Coronary artery (tissue), 2 donors: ENCODE results near the gene KLHDC10.
"Not testable (repeated sequence)": the region's sequence is repeated elsewhere in the genome, so short reads cannot be mapped to it uniquely, and the experiment has no call there.

Experiments
- DNase-seq: peaks from one replicate; pipeline ENCODE4 v3.0.0-alpha.2; 2017; ENCODE audit warnings: low spot score
- H3K27ac ChIP-seq, 2 donors: fragments of 200-600 bp; sonication (generic); one replicate each; pipeline ENCODE4 v1.5.1; 2016 to 2019
- H3K4me3 ChIP-seq: fragments of 200-600 bp; sonication (generic); 2 replicates; pipeline ENCODE4 v1.5.1; 2016; ENCODE audit warnings: mild to moderate bottlenecking, moderate library complexity
- CTCF ChIP-seq: fragments of 200-600 bp; sonication (generic); IDR thresholded peaks from one replicate; pipeline ENCODE4 v1.5.1; 2019; ENCODE audit warnings: antibody characterized with exemption

The KLHDC10 gene

GRCh38 chr7:130037703-130038102, 32.6 kb upstream of the KLHDC10 start:
- Histone ChIP-seq H3K4me3 (no peak overlapping the region), H3K27ac (no peak overlapping the region)
- DNase-seq = no peak
- TF ChIP-seq CTCF = no peak

DNA sequence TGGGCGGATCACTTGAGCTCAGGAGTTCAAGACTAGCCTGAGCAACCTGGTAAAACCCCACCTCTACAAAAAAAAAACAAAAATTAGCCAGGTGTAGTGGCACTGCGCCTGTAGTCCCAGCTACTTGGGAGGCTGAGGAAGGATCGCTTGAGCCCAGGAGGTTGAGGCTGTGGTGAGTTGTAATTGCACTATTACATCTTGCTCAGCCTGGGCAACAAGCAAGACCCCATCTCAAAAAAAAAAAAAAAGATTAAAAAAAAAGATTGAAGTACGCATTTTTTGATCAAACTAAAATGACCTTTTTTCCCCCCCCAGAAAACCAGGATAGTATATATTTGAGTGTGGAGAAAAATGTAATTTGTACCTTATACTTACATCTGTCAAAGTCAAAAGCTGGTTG, 29.8 kb upstream of the KLHDC10 start:
- no peak for DNase-seq
- no peak overlapping the region for H3K27ac ChIP-seq
- no peak overlapping the region for H3K4me3 ChIP-seq
- no peak for TF ChIP-seq CTCF

DNA sequence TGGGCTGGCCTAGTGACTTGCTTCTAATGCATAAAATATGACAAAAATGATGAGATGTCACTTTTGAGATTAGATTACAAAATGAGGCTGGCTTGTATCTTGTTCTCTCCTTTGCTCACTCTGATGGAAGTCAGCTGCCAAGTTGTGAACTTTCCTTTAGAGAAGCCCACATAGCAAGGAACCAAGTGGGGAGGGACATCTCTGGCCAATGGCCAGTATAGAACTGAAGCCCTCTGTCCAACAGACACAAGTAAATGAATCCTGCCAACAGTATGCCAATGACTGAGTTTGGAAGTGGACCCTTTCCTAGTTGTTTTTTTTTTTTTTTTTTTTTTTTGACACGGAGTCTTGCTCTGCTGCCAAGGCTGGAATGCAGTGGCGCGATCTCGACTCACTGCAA, 22.5 kb upstream of the KLHDC10 start:
- H3K4me3 ChIP-seq = no peak overlapping the region
- no peak for TF ChIP-seq CTCF
- no peak for DNase-seq
- H3K27ac ChIP-seq = no peak overlapping the region

- Histone ChIP-seq H3K4me3 (no peak overlapping the region), H3K27ac (no peak overlapping the region)
- no peak for DNase-seq
- no peak for TF ChIP-seq CTCF
Observed at GRCh38 chr7:130048906-130049305, 21.4 kb upstream of the KLHDC10 start.

DNA sequence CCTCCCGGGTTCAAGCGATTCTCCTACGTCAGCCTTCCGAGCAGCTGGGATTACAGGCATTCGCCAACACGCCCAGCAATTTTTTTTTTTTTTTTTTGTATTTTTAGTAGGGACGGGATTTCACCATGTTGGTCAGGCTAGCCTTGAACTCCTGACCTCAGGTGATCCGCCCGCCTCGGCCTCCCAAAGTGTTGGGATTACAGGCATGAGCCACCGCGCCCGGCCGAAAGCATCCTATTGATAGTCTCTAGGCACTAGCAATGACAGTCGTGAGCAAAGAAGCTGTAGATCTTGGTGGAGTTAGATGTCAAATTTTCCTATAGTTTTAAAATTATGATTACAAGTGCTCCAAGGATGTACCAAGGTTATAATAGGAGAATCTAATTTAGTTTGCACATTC, 18.1 kb upstream of the KLHDC10 start:
- H3K4me3 ChIP-seq, DNase-seq, H3K27ac ChIP-seq: not testable (repeated sequence)

DNA sequence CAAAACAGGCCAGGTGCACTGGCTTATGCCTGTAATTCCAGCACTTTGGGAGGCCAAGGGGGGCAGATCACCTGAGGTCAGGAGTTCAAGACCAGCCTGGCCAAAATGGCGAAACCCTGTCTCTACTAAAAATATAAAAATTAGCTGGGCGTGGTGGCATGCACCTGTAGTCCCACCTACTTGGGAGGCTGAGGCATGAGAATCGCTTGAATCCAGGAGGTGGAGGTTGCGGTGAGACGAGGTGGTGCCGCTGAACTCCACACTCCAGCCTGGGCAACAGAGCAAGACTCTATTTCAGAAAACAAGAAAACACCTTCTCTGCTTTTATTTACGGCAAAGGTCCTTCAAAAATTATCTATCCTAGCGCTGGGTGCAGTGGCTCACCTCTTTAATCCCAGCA, 15.1 kb upstream of the KLHDC10 start:
- not testable (repeated sequence) for H3K27ac ChIP-seq, DNase-seq, H3K4me3 ChIP-seq

- no peak for TF ChIP-seq CTCF
- Histone ChIP-seq H3K4me3 (no peak overlapping the region), H3K27ac (no peak overlapping the region)
- no peak for DNase-seq
Observed at GRCh38 chr7:130062246-130062645, 8.1 kb upstream of the KLHDC10 start.

GRCh38 chr7:130063036-130063435, 7.3 kb upstream of the KLHDC10 start:
- DNase-seq = no peak
- TF ChIP-seq CTCF = peak; percentile 33
- H3K27ac ChIP-seq = no peak overlapping the region
- H3K4me3 ChIP-seq = no peak overlapping the region

GRCh38 chr7:130064580-130064926, 5.8 kb upstream of the KLHDC10 start:
- not testable (repeated sequence) for H3K27ac ChIP-seq, DNase-seq

More at GRCh38 chr7:130064580-130064926, 5.8 kb upstream of the KLHDC10 start:
- not testable (repeated sequence) for H3K4me3 ChIP-seq
